ENCODE data around the gene INSIG2.

- TF ChIP-seq, protein P1, sequence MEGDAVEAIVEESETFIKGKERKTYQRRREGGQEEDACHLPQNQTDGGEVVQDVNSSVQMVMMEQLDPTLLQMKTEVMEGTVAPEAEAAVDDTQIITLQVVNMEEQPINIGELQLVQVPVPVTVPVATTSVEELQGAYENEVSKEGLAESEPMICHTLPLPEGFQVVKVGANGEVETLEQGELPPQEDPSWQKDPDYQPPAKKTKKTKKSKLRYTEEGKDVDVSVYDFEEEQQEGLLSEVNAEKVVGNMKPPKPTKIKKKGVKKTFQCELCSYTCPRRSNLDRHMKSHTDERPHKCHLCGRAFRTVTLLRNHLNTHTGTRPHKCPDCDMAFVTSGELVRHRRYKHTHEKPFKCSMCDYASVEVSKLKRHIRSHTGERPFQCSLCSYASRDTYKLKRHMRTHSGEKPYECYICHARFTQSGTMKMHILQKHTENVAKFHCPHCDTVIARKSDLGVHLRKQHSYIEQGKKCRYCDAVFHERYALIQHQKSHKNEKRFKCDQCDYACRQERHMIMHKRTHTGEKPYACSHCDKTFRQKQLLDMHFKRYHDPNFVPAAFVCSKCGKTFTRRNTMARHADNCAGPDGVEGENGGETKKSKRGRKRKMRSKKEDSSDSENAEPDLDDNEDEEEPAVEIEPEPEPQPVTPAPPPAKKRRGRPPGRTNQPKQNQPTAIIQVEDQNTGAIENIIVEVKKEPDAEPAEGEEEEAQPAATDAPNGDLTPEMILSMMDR (conservative IDR thresholded peaks at IDR 0.05; ENCODE audit: low read depth, low read length) = no peak
- no peak for TF ChIP-seq EZH2 (IDR thresholded peaks at IDR 0.05; ENCODE audit: low read length, unreplicated experiment)
Observed at GRCh38 chr2:118145806-118146205, 57.5 kb downstream of the INSIG2 start.

All from PC-3 (cell line).